Measurements from ENCODE around the gene ZDHHC11B. TPM values are rescaled to one million over a fixed set of nuclear protein-coding genes. Genes with fewer than 3 reads are reported as not detected.

The ZDHHC11B gene
- total RNA-seq, 1 experiment from 2014 or later: 1.4 TPM

DNA sequence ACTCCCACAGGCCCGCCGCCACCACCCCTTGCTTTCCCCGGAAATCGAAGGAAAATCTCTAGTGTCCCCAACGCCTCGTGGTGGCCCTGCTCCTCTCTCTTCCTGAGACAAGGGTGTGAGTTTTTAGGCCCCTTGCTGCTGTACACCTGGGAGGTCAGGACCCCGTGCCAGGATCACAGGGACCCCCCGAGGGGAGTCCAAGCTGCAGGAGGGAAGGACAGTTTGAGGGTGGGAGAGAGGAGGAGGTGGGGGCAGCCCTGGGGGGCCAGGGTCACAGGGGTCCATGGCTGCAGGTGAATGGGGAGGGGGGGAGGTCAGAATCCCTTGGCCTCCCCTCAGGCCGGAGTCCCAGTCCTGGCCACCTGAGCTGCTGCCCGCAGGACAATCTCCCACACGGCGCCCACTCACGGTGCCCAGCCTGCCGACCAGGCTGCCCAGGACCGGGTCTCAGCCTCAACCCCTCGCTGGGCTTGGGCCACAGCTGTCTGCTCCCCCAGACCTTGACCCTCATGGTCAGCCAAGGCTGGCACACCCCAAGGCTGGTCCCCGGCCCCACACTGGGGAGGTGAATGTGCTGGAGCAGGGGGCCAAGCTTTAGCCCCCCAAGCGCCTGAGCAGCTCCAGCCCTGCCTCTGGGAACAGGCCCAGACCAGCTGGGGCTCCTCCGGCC lies 111.2 kb downstream of the ZDHHC11B start:
- Histone ChIP-seq H3K79me1 (ENCODE audit: insufficient read depth, low read depth, low read length, poor library complexity, severe bottlenecking) (no peaks in the 10 kb centered on the region), H4K5ac (ENCODE audit: insufficient read length, low read depth, low read length) (no peak overlapping the region), H3K4ac (ENCODE audit: low read depth, low read length) (peak overlapping the region; percentile 77), H3K79me2 (ENCODE audit: insufficient read depth, low read length) (no peaks in the 10 kb centered on the region), H3K9ac (ENCODE audit: extremely low read depth, insufficient read length, low read length) (no peak overlapping the region), H3K18ac (ENCODE audit: insufficient read length, low read depth, low read length) (peak overlapping the region; percentile 83), H2BK20ac (ENCODE audit: low read depth, low read length, poor library complexity, severe bottlenecking) (no peak overlapping the region), H2BK120ac (ENCODE audit: low read depth, low read length, poor library complexity, severe bottlenecking) (peak overlapping the region; percentile 56), H3K14ac (ENCODE audit: insufficient read depth, low read length) (peak overlapping the region; percentile 89), H2BK15ac (ENCODE audit: low read depth, low read length) (no peak overlapping the region), H3K4me2 (ENCODE audit: insufficient read depth, insufficient read length, low read length) (no peak overlapping the region), H2AK5ac (ENCODE audit: insufficient read length, low read length) (no peak overlapping the region), H3K9me3 (ENCODE audit: control insufficient read depth, low read depth, low read length) (no peaks in the 10 kb centered on the region), H3K4me1 (ENCODE audit: insufficient read depth, low read length) (no peaks in the 10 kb centered on the region), H2BK5ac (ENCODE audit: insufficient read length, low read length) (no peak overlapping the region), H3K27ac (ENCODE audit: insufficient read length, low read depth, low read length) (no peak overlapping the region), H3K23me2 (ENCODE audit: insufficient read length, low read depth, low read length, poor library complexity, severe bottlenecking) (no peaks in the 10 kb centered on the region), H4K20me1 (ENCODE audit: control insufficient read depth, insufficient read depth, insufficient read length) (no peaks in the 10 kb centered on the region), H3K23ac (ENCODE audit: insufficient read length, low read depth, low read length) (no peak overlapping the region), H2AFZ (ENCODE audit: low read length) (no peak overlapping the region), H4K91ac (ENCODE audit: insufficient read length, low read depth, low read length) (peak overlapping the region; percentile 96), H3K56ac (ENCODE audit: insufficient read length, low read depth, low read length) (no peak overlapping the region), H3T11ph (ENCODE audit: low read length) (no peak overlapping the region), H4K8ac (replicated peaks; ENCODE audit: insufficient read length, low read depth, low read length) (no peak overlapping the region), H2BK12ac (ENCODE audit: insufficient read length, low read depth, low read length) (peak overlapping the region; percentile 59), H3K27me3 (ENCODE audit: insufficient read depth, low read length) (no peaks in the 10 kb centered on the region; the same call in 1 of the 2 replicates)
- Mint-ChIP-seq H3K27me3 (ENCODE audit: low read depth) (peaks cover 44% of the 10 kb centered on the region), H3K4me3 (no peak overlapping the region), H3K27ac (peak overlapping the region in 2 of 3 experiments; percentile 77 to 93; a peak in 3 of 7 replicates), H3K9me3 (no peaks in the 10 kb centered on the region), H3K4me1 (peaks cover 5 to 9% of the 10 kb centered on the region in 2 experiments), H3K36me3 (ENCODE audit: insufficient read depth in 1 of 3, low read depth in 3 of 3) (no peaks in the 10 kb centered on the region)
- TF ChIP-seq, protein P1, sequence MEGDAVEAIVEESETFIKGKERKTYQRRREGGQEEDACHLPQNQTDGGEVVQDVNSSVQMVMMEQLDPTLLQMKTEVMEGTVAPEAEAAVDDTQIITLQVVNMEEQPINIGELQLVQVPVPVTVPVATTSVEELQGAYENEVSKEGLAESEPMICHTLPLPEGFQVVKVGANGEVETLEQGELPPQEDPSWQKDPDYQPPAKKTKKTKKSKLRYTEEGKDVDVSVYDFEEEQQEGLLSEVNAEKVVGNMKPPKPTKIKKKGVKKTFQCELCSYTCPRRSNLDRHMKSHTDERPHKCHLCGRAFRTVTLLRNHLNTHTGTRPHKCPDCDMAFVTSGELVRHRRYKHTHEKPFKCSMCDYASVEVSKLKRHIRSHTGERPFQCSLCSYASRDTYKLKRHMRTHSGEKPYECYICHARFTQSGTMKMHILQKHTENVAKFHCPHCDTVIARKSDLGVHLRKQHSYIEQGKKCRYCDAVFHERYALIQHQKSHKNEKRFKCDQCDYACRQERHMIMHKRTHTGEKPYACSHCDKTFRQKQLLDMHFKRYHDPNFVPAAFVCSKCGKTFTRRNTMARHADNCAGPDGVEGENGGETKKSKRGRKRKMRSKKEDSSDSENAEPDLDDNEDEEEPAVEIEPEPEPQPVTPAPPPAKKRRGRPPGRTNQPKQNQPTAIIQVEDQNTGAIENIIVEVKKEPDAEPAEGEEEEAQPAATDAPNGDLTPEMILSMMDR (conservative IDR thresholded peaks at IDR 0.05): no peak
- DNase-seq: peak; percentile 26
- no CpG with 5 or more reads among the region's 19 CpGs for WGBS (ENCODE audit: extremely low coverage, insufficient read length, low lambda C conversion rate)
